PC-3 (cell line): ENCODE results near the gene WNT10A.

Source experiments
- CTCF ChIP-seq: fragments of 300-600 bp; sonication (generic); conservative IDR thresholded peaks from 2 replicates; pipeline ENCODE4 v1.5.1; 2017; ENCODE audit warnings: antibody characterized with exemption, low read depth, mild to moderate bottlenecking, low read length
- EZH2 ChIP-seq: fragments of 300-600 bp; sonication (generic); IDR thresholded peaks from one replicate; pipeline ENCODE4 v1.6.1; 2017; ENCODE audit warnings: antibody characterized with exemption, mild to moderate bottlenecking, low read length; ENCODE audit not compliant: unreplicated experiment

GRCh38 chr2:218882866-218883366 lies 2.3 kb downstream of the WNT10A start:
- no peak for TF ChIP-seq CTCF
- no peak for TF ChIP-seq EZH2
